ENCODE measurements around the gene CERS1. TPM values are rescaled to one million over a fixed set of nuclear protein-coding genes. Genes with fewer than 3 reads are reported as not detected.

Gene CERS1
- total RNA-seq, 1 experiment from 2014 or later = 2.7 TPM

DNA sequence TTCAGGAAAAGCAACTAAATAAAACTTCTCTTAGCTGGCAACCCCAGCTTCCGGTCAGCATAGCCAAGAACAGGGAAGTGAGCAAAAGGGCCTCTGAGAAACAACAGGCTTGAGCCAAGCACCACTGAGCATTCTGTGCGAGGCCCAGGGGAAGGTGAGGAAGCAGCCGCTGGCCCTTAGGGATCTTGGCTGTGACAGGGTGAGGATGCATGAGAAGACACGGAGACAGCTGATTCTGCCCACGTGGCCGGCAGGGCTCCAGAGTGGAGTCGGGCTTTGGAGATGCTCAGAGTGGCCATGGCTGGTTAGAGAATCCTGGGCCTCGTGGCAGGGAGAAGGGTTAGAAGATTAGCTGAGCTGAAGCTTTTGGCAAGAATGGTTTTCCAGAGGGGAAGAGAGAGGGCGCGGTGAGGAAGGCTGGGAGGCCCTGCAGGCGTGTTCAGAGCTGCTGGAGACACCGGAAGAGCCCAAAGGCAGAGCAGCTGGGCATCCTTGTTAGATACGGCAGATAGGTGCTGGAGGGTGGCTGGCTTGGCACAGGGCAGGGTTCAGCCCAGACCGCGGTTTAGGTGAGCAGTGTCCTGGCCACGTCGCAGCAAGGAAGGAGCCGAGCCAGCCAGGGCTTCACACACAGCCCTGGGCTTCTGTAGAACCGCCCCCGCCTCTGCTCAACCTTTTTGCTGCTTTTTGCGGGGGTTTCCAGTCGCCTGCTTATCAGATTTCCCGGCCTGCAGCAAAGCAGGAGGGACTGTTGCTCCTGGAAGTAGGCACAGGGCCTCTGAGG is 46.9 kb downstream of the CERS1 start:
- Histone ChIP-seq H3K4me1 (replicated peaks; ENCODE audit: insufficient read depth) (no peaks in the 10 kb centered on the region), H3K36me3 (ENCODE audit: low read depth) (peaks cover 37% of the 10 kb centered on the region), H2AFZ (no peak overlapping the region), H3K4me2 (no peak overlapping the region), H3F3A (ENCODE audit: insufficient read depth, low read depth) (peaks cover 37% of the 10 kb centered on the region; the same call in 1 of the 2 replicates), H3K9me2 (ENCODE audit: insufficient read depth) (no peaks in the 10 kb centered on the region), H3K27me3 (ENCODE audit: insufficient read depth, low read depth) (no peaks in the 10 kb centered on the region), H3K79me2 (ENCODE audit: low read depth) (peaks cover 74% of the 10 kb centered on the region), H3K4me3 (no peak overlapping the region), H3K27ac (no peak overlapping the region), H3K9me3 (ENCODE audit: insufficient read depth, low read depth) (no peaks in the 10 kb centered on the region), H4K20me1 (ENCODE audit: insufficient read depth) (peaks cover 97% of the 10 kb centered on the region)
- ChIA-PET POLR2A (ENCODE audit: unreplicated experiment) (no interaction called here), CTCF (interaction anchor here (0.7 kb wide), 1 partner anchor 386 kb away, joined by 3 read pairs; no protein-coding TSS in a partner anchor)
- intact Hi-C loops (cut with micrococcal nuclease; ENCODE audit: unreplicated experiment) = loop anchor here (5.0 to 10.0 kb wide), 3 partner anchors 87 to 384 kb away; no protein-coding TSS in a partner anchor
- BruUV-seq (replicated peaks) = no TSS peak
- TF ChIP-seq, protein P1, sequence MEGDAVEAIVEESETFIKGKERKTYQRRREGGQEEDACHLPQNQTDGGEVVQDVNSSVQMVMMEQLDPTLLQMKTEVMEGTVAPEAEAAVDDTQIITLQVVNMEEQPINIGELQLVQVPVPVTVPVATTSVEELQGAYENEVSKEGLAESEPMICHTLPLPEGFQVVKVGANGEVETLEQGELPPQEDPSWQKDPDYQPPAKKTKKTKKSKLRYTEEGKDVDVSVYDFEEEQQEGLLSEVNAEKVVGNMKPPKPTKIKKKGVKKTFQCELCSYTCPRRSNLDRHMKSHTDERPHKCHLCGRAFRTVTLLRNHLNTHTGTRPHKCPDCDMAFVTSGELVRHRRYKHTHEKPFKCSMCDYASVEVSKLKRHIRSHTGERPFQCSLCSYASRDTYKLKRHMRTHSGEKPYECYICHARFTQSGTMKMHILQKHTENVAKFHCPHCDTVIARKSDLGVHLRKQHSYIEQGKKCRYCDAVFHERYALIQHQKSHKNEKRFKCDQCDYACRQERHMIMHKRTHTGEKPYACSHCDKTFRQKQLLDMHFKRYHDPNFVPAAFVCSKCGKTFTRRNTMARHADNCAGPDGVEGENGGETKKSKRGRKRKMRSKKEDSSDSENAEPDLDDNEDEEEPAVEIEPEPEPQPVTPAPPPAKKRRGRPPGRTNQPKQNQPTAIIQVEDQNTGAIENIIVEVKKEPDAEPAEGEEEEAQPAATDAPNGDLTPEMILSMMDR (conservative IDR thresholded peaks at IDR 0.05) = no peak
- no peak for TF ChIP-seq EZH2 (IDR thresholded peaks at IDR 0.05; ENCODE audit: low read depth)
- no peak for DNase-seq

DNA sequence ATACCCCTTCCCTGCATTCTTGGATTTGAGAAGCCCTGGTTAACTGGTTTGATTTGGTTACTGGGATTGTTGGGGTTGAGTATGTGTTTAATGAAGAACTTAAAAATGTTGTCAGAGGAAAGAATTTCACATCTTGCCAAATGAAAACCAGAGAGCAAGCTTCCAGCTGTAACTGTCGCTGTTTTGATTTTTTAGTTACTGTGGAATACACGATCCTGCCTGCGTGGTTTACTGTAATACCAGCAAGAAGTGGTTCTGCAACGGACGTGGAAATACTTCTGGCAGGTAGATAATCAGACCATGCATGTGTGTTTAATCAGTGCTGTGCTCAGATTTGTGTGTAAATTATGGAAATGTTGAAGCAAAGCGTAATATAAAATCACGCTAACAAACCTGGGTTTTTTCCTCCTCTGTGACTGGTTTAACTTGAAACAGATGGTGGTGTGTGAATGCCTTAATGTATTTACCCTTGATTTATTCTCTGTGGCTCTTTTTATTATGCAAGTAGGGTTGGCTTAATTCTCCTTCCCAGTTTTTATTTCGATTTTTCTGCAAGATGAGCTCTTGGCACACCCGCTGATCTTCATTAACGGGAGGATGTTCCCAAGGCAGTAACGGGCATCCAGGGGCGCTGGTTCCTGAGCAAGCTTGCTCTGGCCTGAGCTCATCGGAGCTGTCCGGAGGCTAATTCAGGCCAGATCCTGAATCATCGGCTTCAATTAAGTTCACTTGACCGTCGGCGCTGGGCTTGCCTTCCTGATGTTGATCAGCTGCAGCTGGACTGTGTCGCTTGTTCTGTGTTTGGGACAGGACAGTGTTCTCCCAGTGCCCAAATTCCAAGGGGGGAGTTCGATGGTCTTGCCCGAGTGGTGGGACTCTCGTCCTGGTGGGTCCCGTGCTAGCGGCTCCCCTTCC is 48.2 kb downstream of the CERS1 start:
- no TSS peak for BruUV-seq (replicated peaks)
- peaks cover 43% of the 10 kb centered on the region; the same call in 1 of the 2 replicates for H3F3A ChIP-seq (ENCODE audit: insufficient read depth, low read depth)
- H3K27ac ChIP-seq = no peak overlapping the region
- peaks cover 34% of the 10 kb centered on the region for H3K36me3 ChIP-seq (ENCODE audit: low read depth)
- peaks cover 87% of the 10 kb centered on the region for H3K79me2 ChIP-seq (ENCODE audit: low read depth)
- no peak overlapping the region for H3K4me2 ChIP-seq
- no peak for DNase-seq
- peaks cover 97% of the 10 kb centered on the region for H4K20me1 ChIP-seq (ENCODE audit: insufficient read depth)
- H3K4me1 ChIP-seq (replicated peaks; ENCODE audit: insufficient read depth) = no peaks in the 10 kb centered on the region
- intact Hi-C loops (cut with micrococcal nuclease; ENCODE audit: unreplicated experiment) = loop anchor here (5.0 to 10.0 kb wide), 3 partner anchors 86 to 383 kb away; no protein-coding TSS in a partner anchor
- ChIA-PET CTCF (interaction anchor here (0.5 to 1.6 kb wide), 2 partner anchors 253 to 640 kb away, joined by 3 to 6 read pairs; no protein-coding TSS in a partner anchor), POLR2A (ENCODE audit: unreplicated experiment) (no interaction called here)
- no peaks in the 10 kb centered on the region for H3K9me2 ChIP-seq (ENCODE audit: insufficient read depth)
- no peaks in the 10 kb centered on the region for H3K9me3 ChIP-seq (ENCODE audit: insufficient read depth, low read depth)
- no peak overlapping the region for H2AFZ ChIP-seq
- TF ChIP-seq EZH2 (IDR thresholded peaks at IDR 0.05; ENCODE audit: low read depth) = no peak
- TF ChIP-seq, protein P1 (conservative IDR thresholded peaks at IDR 0.05) = peak; percentile 48; the same call in 1 of the 2 replicates
- H3K27me3 ChIP-seq (ENCODE audit: insufficient read depth, low read depth) = no peaks in the 10 kb centered on the region
- no peak overlapping the region for H3K4me3 ChIP-seq

Measured in PC-9 (cell line).